ENCODE results near the gene MFNG.

The MFNG gene

DNA sequence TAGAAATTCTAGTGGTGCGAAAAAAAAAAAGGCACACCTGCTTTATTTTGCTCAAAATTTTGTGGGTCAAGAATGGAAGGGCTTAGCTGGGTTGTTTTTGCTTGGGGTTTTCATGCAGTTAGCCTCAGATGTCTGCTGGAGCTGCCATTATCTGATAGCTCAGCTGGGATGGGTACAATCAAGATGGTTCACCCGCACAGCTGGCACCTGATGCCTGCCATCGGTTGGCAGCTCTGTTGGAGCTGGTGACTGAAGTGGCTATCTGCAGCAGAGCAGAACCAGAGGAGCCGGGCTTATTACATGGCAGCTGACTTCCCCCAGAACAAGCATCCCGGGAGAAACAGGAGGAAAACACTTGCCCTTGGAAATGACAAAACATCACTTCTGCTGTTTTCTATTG is 46.8 kb downstream of the MFNG start:
- peaks cover 4 to 14% of the 10 kb centered on the region in 2 donors for H3K27me3 ChIP-seq (ENCODE audit: control insufficient read depth in 1 of 2, insufficient read depth in 2 of 2, low read length in 2 of 2)
- no peak overlapping the region for H3K9ac ChIP-seq (ENCODE audit: low read depth in 1 of 2, low read length in 2 of 2)
- no peaks in the 10 kb centered on the region for H3K36me3 ChIP-seq (ENCODE audit: control insufficient read depth in 1 of 2, insufficient read depth in 2 of 2, low read length in 2 of 2)

DNA sequence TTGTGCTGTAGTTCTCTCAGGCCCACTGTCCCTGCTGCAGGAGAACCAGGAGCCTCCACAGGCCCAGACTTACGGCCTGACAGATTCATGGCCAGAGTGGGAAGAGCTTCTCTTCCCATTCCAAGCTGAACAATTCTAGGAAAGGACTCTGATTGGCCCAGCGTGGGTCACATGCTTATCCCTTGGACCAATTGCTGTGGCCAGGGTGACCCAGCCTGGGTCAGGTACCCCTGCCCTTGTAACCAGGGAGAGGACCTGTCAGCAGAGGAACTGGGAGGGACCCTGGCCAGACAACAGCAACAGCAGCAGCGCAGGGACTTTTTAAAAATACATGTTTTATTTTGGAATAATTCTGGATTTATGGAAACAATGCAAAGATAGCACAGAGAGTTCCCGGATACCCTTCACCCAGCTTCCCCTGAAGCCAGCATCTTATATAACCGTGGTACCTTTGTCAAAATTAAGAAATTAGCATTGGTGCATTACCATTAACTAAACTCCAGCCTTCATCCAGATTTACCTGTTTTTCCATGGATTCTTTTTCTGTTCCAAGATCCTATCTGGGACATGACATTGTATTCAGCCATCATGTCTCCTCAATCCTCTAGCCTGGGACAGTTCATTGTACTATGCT is 50.1 kb downstream of the MFNG start:
- H3K9me3 ChIP-seq (ENCODE audit: control insufficient read depth in 1 of 2, low read length in 2 of 2): peaks cover 3 to 5% of the 10 kb centered on the region in 2 donors
- no peaks in the 10 kb centered on the region for H3K36me3 ChIP-seq (ENCODE audit: control insufficient read depth in 1 of 2, insufficient read depth in 2 of 2, low read length in 2 of 2)
- H3K27ac ChIP-seq (ENCODE audit: low read depth, low read length): no peak overlapping the region
- H3K4me1 ChIP-seq (ENCODE audit: control insufficient read depth in 1 of 2, insufficient read depth in 2 of 2, low read length in 2 of 2): no peaks in the 10 kb centered on the region
- H3K9ac ChIP-seq (ENCODE audit: low read depth in 1 of 2, low read length in 2 of 2): no peak overlapping the region
- H3K4me3 ChIP-seq (ENCODE audit: low read depth in 1 of 2, low read length in 2 of 2): no peak overlapping the region
- H3K27me3 ChIP-seq (ENCODE audit: control insufficient read depth in 1 of 2, insufficient read depth in 2 of 2, low read length in 2 of 2): peaks cover 0 to 20% of the 10 kb centered on the region in 2 donors

More for the DNA sequence above, 46.8 kb downstream of the MFNG start:
- no peak overlapping the region for H3K27ac ChIP-seq (ENCODE audit: low read depth, low read length)
- no peaks in the 10 kb centered on the region for H3K4me1 ChIP-seq (ENCODE audit: control insufficient read depth in 1 of 2, insufficient read depth in 2 of 2, low read length in 2 of 2)
- peaks cover 3 to 6% of the 10 kb centered on the region in 2 donors for H3K9me3 ChIP-seq (ENCODE audit: control insufficient read depth in 1 of 2, low read length in 2 of 2)
- H3K4me3 ChIP-seq (ENCODE audit: low read depth in 1 of 2, low read length in 2 of 2): no peak overlapping the region

DNA sequence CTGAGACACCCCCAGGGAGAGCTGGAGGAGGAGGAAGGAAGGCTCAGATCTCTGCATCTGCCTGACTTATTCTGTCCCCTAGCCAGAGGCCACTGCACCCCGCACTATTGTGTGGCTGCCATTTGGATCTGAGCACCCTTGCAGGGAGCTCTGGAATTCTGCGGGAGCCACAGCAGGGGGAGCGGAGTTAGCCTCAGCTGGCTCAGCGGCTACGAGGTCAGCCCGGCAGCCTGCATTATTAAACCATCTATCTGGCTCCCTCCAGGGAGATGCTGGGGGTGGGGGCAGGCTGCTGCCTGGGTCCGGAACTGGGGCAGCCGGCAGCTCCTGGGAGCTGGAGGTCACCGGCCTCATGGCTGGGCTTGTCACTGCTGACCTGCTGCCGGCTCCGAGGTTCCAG is 52.4 kb downstream of the MFNG start:
- no peaks in the 10 kb centered on the region for H3K9me3 ChIP-seq (ENCODE audit: control insufficient read depth in 1 of 2, low read length in 2 of 2)
- H3K27ac ChIP-seq (ENCODE audit: low read depth, low read length): no peak overlapping the region
- H3K9ac ChIP-seq (ENCODE audit: low read depth in 1 of 2, low read length in 2 of 2): no peak overlapping the region
- peaks cover 5 to 27% of the 10 kb centered on the region in 2 donors for H3K27me3 ChIP-seq (ENCODE audit: control insufficient read depth in 1 of 2, insufficient read depth in 2 of 2, low read length in 2 of 2)
- no peak overlapping the region for H3K4me3 ChIP-seq (ENCODE audit: low read depth in 1 of 2, low read length in 2 of 2)
- no peaks in the 10 kb centered on the region for H3K36me3 ChIP-seq (ENCODE audit: control insufficient read depth in 1 of 2, insufficient read depth in 2 of 2, low read length in 2 of 2)
- no peaks in the 10 kb centered on the region for H3K4me1 ChIP-seq (ENCODE audit: control insufficient read depth in 1 of 2, insufficient read depth in 2 of 2, low read length in 2 of 2)

DNA sequence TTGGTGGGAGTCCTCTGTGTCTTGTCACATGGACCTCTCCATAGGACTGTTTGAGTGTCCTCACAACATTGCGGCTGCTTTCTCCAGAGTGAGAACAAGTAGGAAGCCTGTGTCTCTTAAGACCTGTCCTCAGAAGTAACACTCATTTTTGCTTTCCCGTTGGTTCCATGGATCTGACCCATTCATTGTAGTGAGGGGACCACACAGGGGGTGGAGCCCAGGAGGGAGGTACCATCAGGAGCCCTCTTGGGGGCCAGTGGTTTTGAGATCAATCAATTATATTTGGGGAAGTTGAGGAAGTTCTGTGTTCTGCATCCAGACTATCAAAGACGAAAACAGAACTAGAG is 53.5 kb downstream of the MFNG start:
- peaks cover 0 to 3% of the 10 kb centered on the region in 2 donors for H3K4me1 ChIP-seq (ENCODE audit: control insufficient read depth in 1 of 2, insufficient read depth in 2 of 2, low read length in 2 of 2)
- H3K27me3 ChIP-seq (ENCODE audit: control insufficient read depth in 1 of 2, insufficient read depth in 2 of 2, low read length in 2 of 2): peaks cover 16 to 38% of the 10 kb centered on the region in 2 donors
- no peak overlapping the region for H3K9ac ChIP-seq (ENCODE audit: low read depth in 1 of 2, low read length in 2 of 2)
- no peak overlapping the region for H3K4me3 ChIP-seq (ENCODE audit: low read depth in 1 of 2, low read length in 2 of 2)
- no peak overlapping the region for H3K27ac ChIP-seq (ENCODE audit: low read depth, low read length)
- no peaks in the 10 kb centered on the region for H3K9me3 ChIP-seq (ENCODE audit: control insufficient read depth in 1 of 2, low read length in 2 of 2)
- H3K36me3 ChIP-seq (ENCODE audit: control insufficient read depth in 1 of 2, insufficient read depth in 2 of 2, low read length in 2 of 2): no peaks in the 10 kb centered on the region

DNA sequence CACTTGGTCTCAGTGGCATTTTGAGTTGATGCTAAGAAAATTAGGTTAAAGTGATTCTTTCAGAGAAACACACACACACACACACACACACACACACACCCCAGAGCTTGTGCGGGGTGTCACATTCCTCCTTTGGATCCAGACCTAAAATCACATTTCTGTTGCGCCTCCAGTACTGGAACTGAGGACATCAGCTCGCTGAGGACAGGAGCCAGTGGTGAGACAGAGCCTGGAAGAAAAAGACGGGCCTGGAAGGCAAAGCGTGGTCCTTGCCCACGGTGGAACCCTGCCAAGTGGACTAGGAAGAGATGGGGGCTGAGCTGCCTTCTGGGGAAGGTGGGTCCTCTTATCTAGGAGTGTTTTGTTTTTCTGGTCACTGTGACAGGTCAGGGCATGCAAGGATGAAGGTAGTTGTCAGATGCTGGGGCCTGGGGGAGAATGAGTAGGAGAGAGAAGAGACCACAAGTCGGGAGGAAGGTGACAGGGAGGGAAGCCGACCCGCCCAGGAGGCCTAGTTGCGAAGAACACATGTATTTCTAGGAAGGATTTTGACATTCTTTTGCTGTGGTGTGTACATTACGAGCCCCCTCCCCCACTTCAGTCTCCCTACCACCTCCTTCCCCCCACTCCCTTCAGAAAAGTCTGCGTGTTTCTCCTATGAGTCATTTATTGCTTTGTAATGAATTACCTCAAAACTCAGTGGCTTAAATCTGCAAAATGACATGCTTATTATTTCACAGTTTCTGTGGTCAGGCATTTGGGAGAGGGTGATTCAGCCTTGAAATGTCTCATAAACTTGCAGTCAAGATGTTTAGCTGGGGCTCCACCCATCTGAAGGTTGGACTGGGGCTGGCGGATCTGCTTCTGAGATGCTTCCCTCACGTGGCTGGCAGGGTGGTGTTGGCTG is 54.1 kb downstream of the MFNG start:
- Histone ChIP-seq H3K36me3 (ENCODE audit: control insufficient read depth in 1 of 2, insufficient read depth in 2 of 2, low read length in 2 of 2) (no peaks in the 10 kb centered on the region), H3K4me3 (ENCODE audit: low read depth in 1 of 2, low read length in 2 of 2) (no peak overlapping the region), H3K27ac (ENCODE audit: low read depth, low read length) (no peak overlapping the region), H3K4me1 (ENCODE audit: control insufficient read depth in 1 of 2, insufficient read depth in 2 of 2, low read length in 2 of 2) (peaks cover 0 to 3% of the 10 kb centered on the region in 2 donors), H3K9ac (ENCODE audit: low read depth in 1 of 2, low read length in 2 of 2) (no peak overlapping the region), H3K27me3 (ENCODE audit: control insufficient read depth in 1 of 2, insufficient read depth in 2 of 2, low read length in 2 of 2) (peaks cover 16 to 39% of the 10 kb centered on the region in 2 donors), H3K9me3 (ENCODE audit: control insufficient read depth in 1 of 2, low read length in 2 of 2) (no peaks in the 10 kb centered on the region)

DNA sequence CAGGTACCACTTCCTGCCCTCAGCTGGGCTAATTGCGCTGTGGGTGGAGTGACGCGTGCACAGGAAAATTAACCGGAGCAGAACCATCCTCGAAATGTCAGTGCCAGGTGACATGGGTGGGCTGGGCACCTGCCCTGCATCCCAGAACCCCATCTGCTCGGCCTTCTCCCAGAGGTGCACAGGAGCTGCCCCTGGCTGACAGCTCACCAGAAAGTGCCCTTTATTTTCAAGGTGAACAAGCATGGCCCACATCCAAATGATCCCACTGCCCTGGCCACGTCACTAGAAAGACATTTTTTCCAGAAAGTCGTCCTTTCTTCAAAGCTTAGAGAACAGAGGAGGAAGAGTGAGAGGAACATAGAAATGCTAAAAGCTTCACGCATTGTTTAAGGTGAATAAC is 54.8 kb downstream of the MFNG start:
- Histone ChIP-seq H3K9me3 (ENCODE audit: control insufficient read depth in 1 of 2, low read length in 2 of 2) (no peaks in the 10 kb centered on the region), H3K4me1 (ENCODE audit: control insufficient read depth in 1 of 2, insufficient read depth in 2 of 2, low read length in 2 of 2) (peaks cover 0 to 3% of the 10 kb centered on the region in 2 donors), H3K9ac (ENCODE audit: low read depth in 1 of 2, low read length in 2 of 2) (no peak overlapping the region), H3K27me3 (ENCODE audit: control insufficient read depth in 1 of 2, insufficient read depth in 2 of 2, low read length in 2 of 2) (peaks cover 20 to 46% of the 10 kb centered on the region in 2 donors), H3K27ac (ENCODE audit: low read depth, low read length) (no peak overlapping the region), H3K36me3 (ENCODE audit: control insufficient read depth in 1 of 2, insufficient read depth in 2 of 2, low read length in 2 of 2) (no peaks in the 10 kb centered on the region), H3K4me3 (ENCODE audit: low read depth in 1 of 2, low read length in 2 of 2) (no peak overlapping the region)

DNA sequence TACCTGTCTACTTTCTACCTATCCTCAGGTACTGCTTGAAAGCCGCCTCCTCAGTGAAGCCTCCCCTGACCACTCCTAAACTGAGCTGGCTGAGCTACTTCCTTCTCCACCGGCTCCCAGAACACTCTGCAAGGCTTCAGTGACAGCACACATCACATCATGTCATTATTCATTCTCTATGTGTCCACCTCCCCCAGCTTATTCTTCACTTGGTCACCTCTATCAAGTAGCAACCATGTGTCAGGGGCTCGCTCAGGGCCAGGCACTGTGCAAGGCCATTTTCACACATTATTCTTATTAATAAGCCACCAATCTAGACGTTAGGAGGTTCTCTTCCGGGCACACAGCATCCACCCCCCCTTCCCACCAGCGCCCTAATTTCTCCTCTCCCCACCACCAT is 55.2 kb downstream of the MFNG start:
- Histone ChIP-seq H3K9me3 (ENCODE audit: control insufficient read depth in 1 of 2, low read length in 2 of 2) (no peaks in the 10 kb centered on the region), H3K27ac (ENCODE audit: low read depth, low read length) (no peak overlapping the region), H3K4me1 (ENCODE audit: control insufficient read depth in 1 of 2, insufficient read depth in 2 of 2, low read length in 2 of 2) (peaks cover 0 to 7% of the 10 kb centered on the region in 2 donors), H3K36me3 (ENCODE audit: control insufficient read depth in 1 of 2, insufficient read depth in 2 of 2, low read length in 2 of 2) (no peaks in the 10 kb centered on the region), H3K4me3 (ENCODE audit: low read depth in 1 of 2, low read length in 2 of 2) (no peak overlapping the region), H3K27me3 (ENCODE audit: control insufficient read depth in 1 of 2, insufficient read depth in 2 of 2, low read length in 2 of 2) (peaks cover 25 to 50% of the 10 kb centered on the region in 2 donors), H3K9ac (ENCODE audit: low read depth in 1 of 2, low read length in 2 of 2) (no peak overlapping the region)

DNA sequence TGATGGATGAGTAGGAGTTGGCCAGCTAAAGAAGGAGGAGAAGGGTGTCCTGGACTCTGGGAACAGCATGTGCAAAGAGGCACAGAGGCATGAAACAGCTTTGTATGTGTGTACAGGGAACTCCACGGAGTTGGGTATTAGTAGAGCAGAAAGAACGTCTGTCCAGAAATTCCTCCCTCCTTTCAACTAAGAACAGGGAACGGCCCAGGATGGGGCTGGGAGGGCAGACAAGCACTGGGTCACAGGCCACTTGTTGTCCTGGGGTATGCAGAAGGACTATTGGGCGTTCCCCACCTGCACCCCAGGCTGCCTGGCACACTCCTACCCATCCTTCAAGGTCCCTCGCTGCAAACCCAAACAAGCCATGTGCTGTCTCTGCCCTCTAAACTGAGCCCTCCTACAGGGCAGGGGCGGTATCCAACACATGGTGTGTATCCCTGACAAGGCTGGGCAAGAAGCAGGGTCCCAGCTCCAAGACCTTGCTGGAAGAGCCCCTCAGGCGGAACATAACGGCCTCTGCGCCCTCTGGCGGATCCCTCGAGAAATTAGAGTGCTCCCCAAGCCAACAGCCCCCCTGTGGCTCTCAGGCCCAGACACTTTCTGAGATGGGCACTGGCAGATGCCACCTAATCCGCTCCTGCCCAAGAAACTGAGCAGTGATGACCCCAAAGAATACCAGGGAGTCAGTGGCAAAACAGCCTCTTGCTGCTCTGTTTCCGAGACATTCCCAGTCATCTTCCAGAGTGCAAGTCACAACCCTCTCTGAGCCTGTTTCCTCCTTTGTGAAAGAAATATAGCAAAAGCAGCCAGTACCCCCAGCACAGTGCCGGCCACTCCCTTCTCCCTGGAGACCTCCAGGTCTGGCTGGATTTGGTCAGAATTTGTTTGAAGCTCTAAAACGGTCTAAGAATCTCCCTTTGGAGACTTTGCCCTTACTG is 57.3 kb downstream of the MFNG start:
- H3K36me3 ChIP-seq (ENCODE audit: control insufficient read depth in 1 of 2, insufficient read depth in 2 of 2, low read length in 2 of 2): no peaks in the 10 kb centered on the region
- H3K9ac ChIP-seq (ENCODE audit: low read depth in 1 of 2, low read length in 2 of 2): no peak overlapping the region
- H3K27me3 ChIP-seq (ENCODE audit: control insufficient read depth in 1 of 2, insufficient read depth in 2 of 2, low read length in 2 of 2): peaks cover 41 to 59% of the 10 kb centered on the region in 2 donors
- no peak overlapping the region for H3K27ac ChIP-seq (ENCODE audit: low read depth, low read length)
- no peaks in the 10 kb centered on the region for H3K9me3 ChIP-seq (ENCODE audit: control insufficient read depth in 1 of 2, low read length in 2 of 2)
- H3K4me1 ChIP-seq (ENCODE audit: control insufficient read depth in 1 of 2, insufficient read depth in 2 of 2, low read length in 2 of 2): peaks cover 0 to 8% of the 10 kb centered on the region in 2 donors
- no peak overlapping the region for H3K4me3 ChIP-seq (ENCODE audit: low read depth in 1 of 2, low read length in 2 of 2)

DNA sequence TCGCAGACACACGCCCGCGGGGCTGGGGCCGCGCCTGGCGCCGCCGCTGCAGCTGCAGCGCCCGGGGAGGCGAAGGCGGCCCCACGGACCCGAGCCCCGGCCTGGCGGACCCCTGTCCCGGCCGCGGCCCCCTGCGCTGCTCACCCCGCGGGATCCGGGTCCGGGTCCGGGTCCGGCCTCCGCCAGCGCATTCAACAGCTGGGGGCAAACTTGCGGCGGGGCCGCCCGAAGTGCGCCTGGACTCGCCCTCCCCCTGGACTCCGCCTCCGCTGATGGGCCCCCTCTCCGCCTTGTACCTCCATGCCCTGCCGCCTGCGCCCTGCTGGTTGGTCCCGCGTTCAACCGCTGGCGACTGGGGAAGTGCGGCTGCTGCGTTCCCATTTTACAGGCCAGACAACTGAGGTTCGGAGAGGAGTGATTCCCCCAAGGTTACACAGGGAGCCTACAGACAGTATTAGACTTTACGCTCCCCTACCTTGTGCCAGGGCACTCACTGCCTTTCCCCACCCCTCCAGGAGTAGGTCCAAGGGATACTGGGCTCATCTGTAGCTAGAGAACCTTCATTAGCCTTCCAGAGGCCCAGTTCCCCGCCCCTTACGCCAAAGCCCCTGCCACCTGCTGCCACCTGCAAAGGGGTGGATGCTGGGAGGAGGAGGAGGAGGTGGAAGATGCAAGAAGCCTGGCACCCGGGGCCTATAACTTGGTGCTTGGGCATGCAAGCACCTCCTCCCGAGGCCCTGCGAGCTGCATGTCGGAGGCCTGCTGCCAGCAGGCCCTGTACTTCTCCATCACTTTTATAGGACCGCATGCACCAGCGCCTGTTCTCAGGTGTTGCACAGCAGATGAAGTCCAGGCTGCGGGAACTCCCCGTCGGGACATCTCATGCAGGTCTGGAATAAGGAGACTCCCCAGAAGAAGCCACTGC is 58.2 kb downstream of the MFNG start:
- no peaks in the 10 kb centered on the region for H3K36me3 ChIP-seq (ENCODE audit: control insufficient read depth in 1 of 2, insufficient read depth in 2 of 2, low read length in 2 of 2)
- no peak overlapping the region for H3K9ac ChIP-seq (ENCODE audit: low read depth in 1 of 2, low read length in 2 of 2)
- H3K27me3 ChIP-seq (ENCODE audit: control insufficient read depth in 1 of 2, insufficient read depth in 2 of 2, low read length in 2 of 2): peaks cover 44 to 65% of the 10 kb centered on the region in 2 donors
- peaks cover 0 to 8% of the 10 kb centered on the region in 2 donors for H3K4me1 ChIP-seq (ENCODE audit: control insufficient read depth in 1 of 2, insufficient read depth in 2 of 2, low read length in 2 of 2)
- H3K9me3 ChIP-seq (ENCODE audit: control insufficient read depth in 1 of 2, low read length in 2 of 2): no peaks in the 10 kb centered on the region
- no peak overlapping the region for H3K27ac ChIP-seq (ENCODE audit: low read depth, low read length)
- peak overlapping the region in 1 of 2 donors; percentile 36 for H3K4me3 ChIP-seq (ENCODE audit: low read depth in 1 of 2, low read length in 2 of 2)

All from duodenal mucosa (tissue), 2 donors.